Activated CD4-positive, alpha-beta T cell treated with anti-CD3 and anti-CD28 coated beads, Interleukin-2, amount 50 U/mL, for 48 hours (primary cell): Measurements from ENCODE around the gene ARRB2.
"Not testable (repeated sequence)": the region's sequence is repeated elsewhere in the genome, so short reads cannot be mapped to it uniquely, and the experiment has no call there.

Source experiments
- DNase-seq, 2 experiments: peaks; one replicate each; pipeline ENCODE4 v3.0.0-alpha.2; 2020

Gene ARRB2

DNA sequence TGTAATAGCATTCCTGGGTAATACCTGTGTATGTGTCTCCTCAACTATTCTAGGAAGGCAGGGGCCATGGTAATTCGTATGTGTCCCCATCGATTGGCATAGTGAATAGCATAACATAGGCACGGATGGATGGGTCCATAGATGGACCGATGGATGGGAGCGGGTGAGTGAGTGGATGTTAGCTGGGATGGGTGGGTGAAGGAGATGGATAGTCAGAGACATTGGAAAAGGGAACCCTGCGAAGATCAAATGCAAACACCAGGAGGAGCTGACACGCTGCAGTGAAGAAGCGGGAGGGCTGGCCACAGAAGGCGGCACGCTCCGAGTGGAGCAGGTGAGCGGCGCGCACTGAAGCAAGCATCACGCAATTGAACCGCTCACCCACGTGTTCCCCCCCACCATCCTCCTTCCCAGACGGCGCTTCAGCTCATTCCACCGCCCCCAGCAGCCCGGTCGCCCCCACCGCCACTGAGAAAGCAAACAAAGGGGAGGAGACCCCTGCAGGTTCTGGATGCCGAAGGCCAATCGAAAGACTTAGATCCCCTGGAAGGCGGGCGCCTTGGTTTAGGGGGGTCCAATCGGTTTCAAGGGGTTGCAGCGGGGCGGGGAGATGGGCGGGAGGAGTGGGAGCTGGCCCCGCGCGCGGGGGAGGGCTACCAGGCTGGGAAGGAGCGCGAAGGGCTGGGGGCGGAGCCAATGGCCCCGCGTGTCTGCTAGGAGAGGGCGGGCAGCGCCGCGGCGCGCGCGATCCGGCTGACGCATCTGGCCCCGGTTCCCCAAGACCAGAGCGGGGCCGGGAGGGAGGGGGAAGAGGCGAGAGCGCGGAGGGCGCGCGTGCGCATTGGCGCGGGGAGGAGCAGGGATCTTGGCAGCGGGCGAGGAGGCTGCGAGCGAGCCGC is at the start of gene ARRB2:
Gene ARRB2 (plus strand): TSS at position 839 of the 899 bp plus-strand sequence. CDS start 90 bp downstream, outside the sequence.
- DNase-seq: peak; percentile 98

- DNase-seq: no peak
These were observed 46.7 kb upstream of the ARRB2 start for GRCh38 chr17:4663711-4664110.

GRCh38 chr17:4664230-4664629 is 46.2 kb upstream of the ARRB2 start:
- DNase-seq: no peak

GRCh38 chr17:4665027-4665426 is 45.4 kb upstream of the ARRB2 start:
- DNase-seq: no peak

DNA sequence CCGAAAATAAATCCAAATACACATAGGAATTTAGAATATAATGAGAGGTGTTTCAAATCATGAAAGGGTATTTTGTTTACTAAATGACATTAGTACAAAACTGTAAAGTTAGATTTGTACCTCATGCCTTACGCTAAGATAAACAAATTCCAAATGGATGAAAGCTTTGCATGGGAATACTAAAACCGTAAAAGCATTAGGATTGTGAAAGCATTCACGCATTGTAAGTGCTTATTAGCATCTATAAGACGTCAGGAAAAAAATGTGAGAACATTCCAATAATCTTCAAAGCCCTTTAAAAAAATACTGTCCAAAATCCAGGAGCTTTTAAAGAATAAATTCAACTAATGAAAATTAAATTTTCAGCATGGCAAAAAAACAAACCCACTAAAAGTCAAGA is 44.1 kb upstream of the ARRB2 start:
- no peak for DNase-seq

DNA sequence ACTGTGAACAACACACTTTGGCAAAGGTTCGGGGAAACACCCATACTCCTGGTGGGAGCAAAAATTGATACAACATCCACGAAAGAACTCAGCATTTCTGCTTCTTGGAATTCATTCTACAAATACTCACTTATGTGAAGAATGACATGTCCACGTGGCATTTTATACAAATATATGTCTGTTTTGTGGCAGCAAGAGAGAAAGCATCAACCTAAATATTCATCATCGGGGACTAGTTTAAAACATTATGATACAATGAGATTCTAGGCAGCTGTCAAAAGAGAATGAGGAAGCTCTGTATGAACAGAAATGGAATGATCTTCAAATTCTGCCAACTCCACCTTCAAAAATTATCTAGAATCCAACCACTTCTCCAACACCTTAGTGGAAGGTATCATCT is 43.3 kb upstream of the ARRB2 start:
- DNase-seq: no peak

DNA sequence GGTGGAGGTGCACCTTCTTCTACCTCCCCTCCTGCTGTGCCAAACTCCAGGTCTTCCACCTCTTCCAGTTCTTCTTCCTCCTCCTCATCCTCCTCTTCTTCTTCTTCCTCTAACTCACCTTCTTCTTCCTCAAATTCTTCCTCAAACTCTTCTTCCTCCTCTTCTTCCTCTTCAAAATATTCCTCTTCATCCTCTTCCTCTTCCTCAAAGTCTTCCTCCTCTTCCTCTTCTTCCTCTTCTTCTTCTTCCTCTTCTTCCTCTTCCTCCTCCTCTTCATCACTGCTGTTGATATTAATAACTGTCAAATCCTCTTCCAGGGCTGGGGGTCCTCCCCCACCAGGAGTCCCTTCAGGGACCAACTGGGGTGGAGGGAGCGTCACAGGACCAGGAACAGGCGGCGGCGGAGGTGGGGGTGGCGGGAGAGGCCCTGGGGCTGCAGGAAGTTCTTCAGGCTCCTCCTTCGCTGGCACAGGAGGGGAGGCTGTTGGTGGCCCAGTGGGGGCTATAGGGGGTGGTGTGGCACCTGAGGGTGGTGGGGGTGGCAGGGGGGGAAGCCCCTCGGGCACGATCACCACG is 38.3 kb upstream of the ARRB2 start:
- no peak for DNase-seq

- no peak for DNase-seq
These were observed 37.7 kb upstream of the ARRB2 start for GRCh38 chr17:4672751-4673150.

- DNase-seq: no peak
These were observed 37.3 kb upstream of the ARRB2 start for GRCh38 chr17:4673169-4673568.

DNA sequence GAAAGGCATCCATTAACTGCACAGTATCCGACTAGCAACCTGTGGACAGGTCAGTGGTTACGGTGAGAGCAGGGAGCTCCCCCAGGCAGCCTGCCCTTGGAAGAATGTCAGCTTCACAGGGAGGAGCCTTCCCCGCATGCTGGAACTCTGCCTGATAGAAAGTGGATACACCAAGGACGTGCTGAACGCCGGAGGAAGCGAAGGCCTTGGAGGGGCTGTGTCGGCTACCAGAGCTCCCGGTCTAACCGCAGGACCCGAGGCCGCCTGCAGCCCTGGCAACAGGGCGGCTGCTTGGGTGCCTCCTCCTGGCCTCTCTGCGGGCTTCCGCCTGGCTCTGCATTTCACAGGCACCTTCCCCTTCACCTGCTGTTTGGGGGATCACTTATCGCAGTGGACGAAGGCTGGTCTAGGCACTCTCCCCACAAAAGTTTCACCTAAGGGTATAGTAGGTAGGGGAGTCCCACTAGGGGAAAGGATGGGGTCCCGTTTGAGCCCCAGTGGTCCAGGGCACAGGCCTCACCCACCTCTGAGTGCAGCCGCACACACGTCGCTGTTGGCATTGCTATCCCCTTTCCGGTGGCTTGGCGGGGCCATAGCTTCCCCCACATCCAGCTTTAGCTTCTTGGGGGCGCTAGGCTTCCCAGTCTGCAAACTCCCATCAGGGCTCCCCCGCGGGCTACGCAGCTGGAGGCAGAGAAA is 36.3 kb upstream of the ARRB2 start:
- DNase-seq: no peak

- no peak for DNase-seq
These were observed 35.8 kb upstream of the ARRB2 start for GRCh38 chr17:4674685-4674998.

DNA sequence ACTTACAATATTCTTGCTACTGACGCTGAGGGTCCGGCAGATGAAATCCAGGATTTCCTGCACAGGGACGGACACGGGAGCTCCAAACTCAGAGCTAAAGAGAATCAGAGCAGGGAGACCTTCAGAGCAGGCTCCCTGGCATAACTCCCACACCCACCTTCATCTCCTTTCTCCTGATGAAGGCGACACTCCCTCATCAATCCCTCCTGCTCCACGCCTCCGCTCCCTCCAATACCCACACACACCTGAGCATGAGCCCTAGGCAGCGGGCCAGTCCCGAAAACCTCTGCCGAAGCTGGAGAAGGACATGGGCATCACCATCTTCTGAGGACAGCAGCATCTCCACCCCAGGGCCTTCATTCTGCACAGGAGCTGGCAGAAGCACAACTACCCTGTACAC is 34.6 kb upstream of the ARRB2 start:
- DNase-seq: no peak

- no peak for DNase-seq
These were observed 33.6 kb upstream of the ARRB2 start for GRCh38 chr17:4676791-4677190.

GRCh38 chr17:4678448-4679026 is 31.9 kb upstream of the ARRB2 start:
- DNase-seq: peak; percentile 48 to 66

GRCh38 chr17:4679658-4680057 is 30.8 kb upstream of the ARRB2 start:
- no peak for DNase-seq

DNA sequence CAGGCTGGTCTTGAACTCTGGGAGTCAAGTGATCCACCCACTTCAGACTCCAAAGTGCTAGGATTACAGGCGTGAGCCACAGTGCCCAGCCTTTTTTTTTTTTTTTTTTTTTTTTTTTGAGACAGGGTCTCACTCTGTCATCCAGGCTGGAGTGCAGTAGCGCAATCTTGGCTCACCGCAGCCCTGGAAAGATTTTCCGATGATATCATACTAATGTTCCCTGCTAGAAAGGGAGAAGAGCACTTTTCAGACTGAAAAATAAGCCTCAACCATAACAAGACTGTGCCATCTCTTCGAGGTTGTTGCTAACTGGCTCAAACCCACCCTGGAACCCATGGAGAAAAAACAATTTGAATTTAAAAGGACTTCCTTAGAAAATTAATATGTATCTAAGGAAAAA is 26.7 kb upstream of the ARRB2 start:
- DNase-seq: not testable (repeated sequence)

- not testable (repeated sequence) for DNase-seq
These were observed 20.6 kb upstream of the ARRB2 start for GRCh38 chr17:4689872-4690271.

DNA sequence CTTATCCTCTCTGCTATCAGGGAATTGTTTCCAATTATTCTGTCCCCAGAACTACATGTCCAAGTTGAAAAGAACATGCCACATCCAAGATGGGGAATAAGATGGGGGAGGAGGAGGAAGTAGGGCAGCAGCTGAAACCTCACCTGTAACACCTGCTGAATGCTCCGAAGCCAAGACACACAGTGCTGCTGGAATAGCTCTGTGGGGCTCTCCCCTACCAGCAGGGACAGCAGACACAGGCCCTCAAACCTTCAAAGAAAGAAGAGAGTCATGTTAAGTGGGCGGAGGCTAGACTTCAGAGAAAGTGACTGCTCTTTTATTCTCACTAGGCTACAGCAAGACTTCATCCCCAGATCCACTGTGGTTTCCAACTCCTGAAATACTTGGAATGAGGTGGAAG is 19.7 kb upstream of the ARRB2 start:
- DNase-seq: no peak

DNA sequence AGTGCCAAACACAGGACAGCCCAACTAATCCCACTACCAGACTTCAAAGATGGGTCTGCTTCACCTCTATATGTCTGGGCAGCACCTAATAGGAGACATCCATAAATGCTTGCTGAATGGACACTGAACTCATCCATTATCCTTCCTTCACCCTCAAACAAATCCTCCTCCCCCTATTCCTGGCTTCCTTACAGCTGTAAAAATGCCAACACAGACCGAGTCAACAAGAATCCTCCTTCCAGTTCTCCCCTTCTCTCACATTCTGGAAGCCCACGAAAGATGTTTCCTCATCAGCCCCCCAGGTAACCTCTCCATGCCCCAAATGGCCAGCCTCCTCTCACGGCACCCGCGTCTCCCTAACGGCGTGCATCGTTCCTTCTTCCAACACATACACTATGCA is 18.7 kb upstream of the ARRB2 start:
- DNase-seq: no peak

GRCh38 chr17:4693416-4693815 is 17.0 kb upstream of the ARRB2 start:
- DNase-seq: no peak

DNA sequence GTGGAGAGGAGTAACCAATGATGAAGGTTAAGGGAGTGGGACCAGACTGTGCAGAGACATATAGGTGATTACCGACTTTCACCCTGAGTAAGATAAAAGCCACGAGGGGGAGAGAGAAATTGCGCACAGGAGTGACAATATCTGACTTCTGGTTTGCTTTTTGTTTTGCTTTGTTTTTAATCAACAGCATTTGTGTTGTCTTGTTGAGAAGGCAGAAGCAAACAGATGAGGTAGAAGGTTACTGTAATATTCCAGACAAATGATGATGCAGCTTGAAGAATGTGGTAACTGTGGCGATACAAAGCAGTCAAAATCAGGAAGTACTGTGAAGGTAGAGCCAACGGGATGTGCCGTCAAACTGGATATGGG is 14.0 kb upstream of the ARRB2 start:
- DNase-seq: no peak

GRCh38 chr17:4699401-4700056 is 10.9 kb upstream of the ARRB2 start:
- DNase-seq: not testable (repeated sequence)

DNA sequence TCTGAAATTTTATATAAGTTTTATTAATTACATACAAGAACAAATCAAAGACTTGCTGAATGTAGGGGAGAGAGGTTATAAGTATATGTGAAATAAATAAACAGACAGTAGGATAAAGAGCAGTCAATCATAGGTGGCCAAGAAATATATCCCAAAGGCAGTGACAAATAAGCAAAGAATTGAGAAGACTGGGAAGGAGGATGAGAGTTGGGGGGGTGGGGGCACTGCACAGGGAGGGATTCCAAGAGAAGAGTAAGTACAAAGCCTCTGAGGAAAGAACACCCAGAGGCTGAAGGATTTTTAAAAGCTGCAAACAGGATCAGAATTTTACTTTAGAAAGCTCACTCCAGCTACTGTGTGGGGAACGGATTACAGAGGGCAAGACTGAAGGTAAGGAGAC is 9.3 kb upstream of the ARRB2 start:
- no peak for DNase-seq
